HCT116 (cell line): ENCODE results near the gene HK3.

Experiments
- CBX3 ChIP-seq: IDR thresholded peaks from 2 replicates; pipeline ENCODE4 v1.6.1; 2012; ENCODE audit warnings: low read depth
- ELF1 ChIP-seq: IDR thresholded peaks from 2 replicates; pipeline ENCODE4 v1.6.1; 2012; ENCODE audit warnings: low read depth, borderline replicate concordance
- JUND ChIP-seq: IDR thresholded peaks from 2 replicates; pipeline ENCODE4 v1.6.1; 2012
- POLR2AphosphoS5 ChIP-seq: IDR thresholded peaks from 2 replicates; pipeline ENCODE4 v1.6.1; 2011; ENCODE audit warnings: mild to moderate bottlenecking, low read depth, low read length, moderate library complexity
- SP1 ChIP-seq: IDR thresholded peaks from 2 replicates; pipeline ENCODE4 v1.6.1; 2012; ENCODE audit warnings: low read depth
- YY1 ChIP-seq: IDR thresholded peaks from 2 replicates; pipeline ENCODE4 v1.6.1; 2011; ENCODE audit warnings: low read length, low read depth, moderate library complexity, mild to moderate bottlenecking; ENCODE audit not compliant: insufficient replicate concordance; ENCODE audit errors: extremely low read depth
- ZNF274 ChIP-seq: fragments of 200-500 bp; sonication (Bioruptor generic); IDR thresholded peaks from 2 replicates; pipeline ENCODE4 v1.6.1; 2014; ENCODE audit warnings: mild to moderate bottlenecking, low read depth, low read length, inconsistent platforms
- TF ChIP-seq, protein P1 (sequence below), 3 experiments: fragments of 200-600 bp in 1 of 3; sonication (generic) in 1 of 3; IDR thresholded peaks in 2 of 3; conservative IDR thresholded peaks in 1 of 3; 2 replicates each; pipeline ENCODE4 v1.5.1; 2012 to 2017; ENCODE audit warnings: low read depth in 2 of 3, low read length in 2 of 3, antibody characterized with exemption in 1 of 3, borderline replicate concordance in 1 of 3, control low read depth in 1 of 3, mild to moderate bottlenecking in 1 of 3, mixed read lengths in 1 of 3, mixed run types in 1 of 3, moderate library complexity in 1 of 3; ENCODE audit not compliant: insufficient read depth in 1 of 3
- TF ChIP-seq, protein P2 (sequence below): IDR thresholded peaks from 2 replicates; pipeline ENCODE4 v1.6.1; 2012; ENCODE audit warnings: low read depth

DNA sequence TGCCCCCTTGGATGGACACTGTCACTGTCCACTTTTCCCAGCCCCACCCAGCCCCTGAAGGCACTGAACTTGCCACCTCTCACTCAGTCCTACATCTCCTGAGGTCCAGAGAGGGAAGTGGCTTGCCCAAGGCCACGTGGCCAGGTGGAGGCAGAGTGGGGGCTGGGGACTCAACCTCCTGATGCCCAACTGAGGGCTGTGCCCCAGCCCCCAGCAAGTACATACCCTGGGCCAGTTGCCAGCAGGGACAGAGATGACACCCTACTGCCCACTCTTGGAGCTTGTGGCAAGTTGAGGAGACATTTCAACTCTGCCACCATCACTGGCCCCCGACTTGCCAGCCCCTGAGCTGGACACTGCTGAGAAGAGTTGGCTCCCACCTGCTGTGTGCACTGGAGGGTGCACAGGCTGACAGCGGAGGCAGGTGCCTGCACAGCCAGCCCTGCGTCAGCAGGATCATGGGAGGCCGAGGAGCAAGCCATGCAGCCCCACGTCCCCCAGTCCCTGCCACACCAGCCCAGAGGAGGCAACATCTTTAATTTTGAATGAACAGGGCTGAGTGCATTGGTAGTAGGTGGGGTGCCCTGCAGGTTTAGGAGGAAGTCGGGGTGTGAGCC lies 49.4 kb downstream of the HK3 start:
- no peak for TF ChIP-seq CBX3
- TF ChIP-seq ZNF274, result no peak
- TF ChIP-seq JUND, result no peak
- TF ChIP-seq, protein P1, sequence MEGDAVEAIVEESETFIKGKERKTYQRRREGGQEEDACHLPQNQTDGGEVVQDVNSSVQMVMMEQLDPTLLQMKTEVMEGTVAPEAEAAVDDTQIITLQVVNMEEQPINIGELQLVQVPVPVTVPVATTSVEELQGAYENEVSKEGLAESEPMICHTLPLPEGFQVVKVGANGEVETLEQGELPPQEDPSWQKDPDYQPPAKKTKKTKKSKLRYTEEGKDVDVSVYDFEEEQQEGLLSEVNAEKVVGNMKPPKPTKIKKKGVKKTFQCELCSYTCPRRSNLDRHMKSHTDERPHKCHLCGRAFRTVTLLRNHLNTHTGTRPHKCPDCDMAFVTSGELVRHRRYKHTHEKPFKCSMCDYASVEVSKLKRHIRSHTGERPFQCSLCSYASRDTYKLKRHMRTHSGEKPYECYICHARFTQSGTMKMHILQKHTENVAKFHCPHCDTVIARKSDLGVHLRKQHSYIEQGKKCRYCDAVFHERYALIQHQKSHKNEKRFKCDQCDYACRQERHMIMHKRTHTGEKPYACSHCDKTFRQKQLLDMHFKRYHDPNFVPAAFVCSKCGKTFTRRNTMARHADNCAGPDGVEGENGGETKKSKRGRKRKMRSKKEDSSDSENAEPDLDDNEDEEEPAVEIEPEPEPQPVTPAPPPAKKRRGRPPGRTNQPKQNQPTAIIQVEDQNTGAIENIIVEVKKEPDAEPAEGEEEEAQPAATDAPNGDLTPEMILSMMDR (IDR thresholded peaks at IDR 0.05 in 2 of 3, conservative IDR thresholded peaks at IDR 0.05 in 1 of 3; ENCODE audit: borderline replicate concordance in 1 of 3, insufficient read depth in 1 of 3, low read depth in 2 of 3, low read length in 2 of 3), result no peak
- TF ChIP-seq YY1, result no peak
- TF ChIP-seq SP1, result no peak
- no peak for TF ChIP-seq ELF1
- TF ChIP-seq, protein P2, sequence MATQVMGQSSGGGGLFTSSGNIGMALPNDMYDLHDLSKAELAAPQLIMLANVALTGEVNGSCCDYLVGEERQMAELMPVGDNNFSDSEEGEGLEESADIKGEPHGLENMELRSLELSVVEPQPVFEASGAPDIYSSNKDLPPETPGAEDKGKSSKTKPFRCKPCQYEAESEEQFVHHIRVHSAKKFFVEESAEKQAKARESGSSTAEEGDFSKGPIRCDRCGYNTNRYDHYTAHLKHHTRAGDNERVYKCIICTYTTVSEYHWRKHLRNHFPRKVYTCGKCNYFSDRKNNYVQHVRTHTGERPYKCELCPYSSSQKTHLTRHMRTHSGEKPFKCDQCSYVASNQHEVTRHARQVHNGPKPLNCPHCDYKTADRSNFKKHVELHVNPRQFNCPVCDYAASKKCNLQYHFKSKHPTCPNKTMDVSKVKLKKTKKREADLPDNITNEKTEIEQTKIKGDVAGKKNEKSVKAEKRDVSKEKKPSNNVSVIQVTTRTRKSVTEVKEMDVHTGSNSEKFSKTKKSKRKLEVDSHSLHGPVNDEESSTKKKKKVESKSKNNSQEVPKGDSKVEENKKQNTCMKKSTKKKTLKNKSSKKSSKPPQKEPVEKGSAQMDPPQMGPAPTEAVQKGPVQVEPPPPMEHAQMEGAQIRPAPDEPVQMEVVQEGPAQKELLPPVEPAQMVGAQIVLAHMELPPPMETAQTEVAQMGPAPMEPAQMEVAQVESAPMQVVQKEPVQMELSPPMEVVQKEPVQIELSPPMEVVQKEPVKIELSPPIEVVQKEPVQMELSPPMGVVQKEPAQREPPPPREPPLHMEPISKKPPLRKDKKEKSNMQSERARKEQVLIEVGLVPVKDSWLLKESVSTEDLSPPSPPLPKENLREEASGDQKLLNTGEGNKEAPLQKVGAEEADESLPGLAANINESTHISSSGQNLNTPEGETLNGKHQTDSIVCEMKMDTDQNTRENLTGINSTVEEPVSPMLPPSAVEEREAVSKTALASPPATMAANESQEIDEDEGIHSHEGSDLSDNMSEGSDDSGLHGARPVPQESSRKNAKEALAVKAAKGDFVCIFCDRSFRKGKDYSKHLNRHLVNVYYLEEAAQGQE, result no peak
- TF ChIP-seq POLR2AphosphoS5, result no peak
